MM.1S (cell line): Measurements from ENCODE around the gene SFXN5.

Source experiments
- DNase-seq: peaks from one replicate; pipeline ENCODE4 v3.0.0-alpha.2; 2015
- H2AFZ ChIP-seq: fragments of 300-600 bp; sonication (generic); 2 replicates; pipeline ENCODE4 v1.6.0; 2016; ENCODE audit warnings: antibody characterized with exemption, low read length
- H3F3A ChIP-seq: fragments of 300-600 bp; sonication (generic); 2 replicates; pipeline ENCODE4 v1.6.1; 2016; ENCODE audit warnings: mild to moderate bottlenecking, antibody characterized with exemption, low read length, moderate library complexity, mixed read lengths; ENCODE audit not compliant: insufficient read depth
- H3K27ac ChIP-seq: fragments of 300-600 bp; sonication (generic); 2 replicates; pipeline ENCODE4 v1.5.1; 2016; ENCODE audit warnings: mild to moderate bottlenecking, low read length
- H3K27me3 ChIP-seq: fragments of 300-600 bp; sonication (generic); replicated peaks from 2 replicates; pipeline ENCODE4 v1.6.0; 2016; ENCODE audit warnings: low read length; ENCODE audit not compliant: insufficient read depth
- H3K36me3 ChIP-seq: fragments of 300-600 bp; sonication (generic); replicated peaks from 2 replicates; pipeline ENCODE4 v1.6.1; 2016; ENCODE audit warnings: mild to moderate bottlenecking, low read length, mixed read lengths; ENCODE audit not compliant: insufficient read depth
- H3K4me1 ChIP-seq: fragments of 300-600 bp; sonication (generic); 2 replicates; pipeline ENCODE4 v1.6.1; 2016; ENCODE audit warnings: low read length, mixed read lengths
- H3K4me2 ChIP-seq: fragments of 300-600 bp; sonication (generic); 2 replicates; pipeline ENCODE4 v1.6.0; 2016; ENCODE audit warnings: low read depth, low read length
- H3K4me3 ChIP-seq: fragments of 300-600 bp; sonication (generic); 2 replicates; pipeline ENCODE4 v1.5.1; 2016; ENCODE audit warnings: low read length, mixed read lengths
- H3K79me2 ChIP-seq: fragments of 300-600 bp; sonication (generic); 2 replicates; pipeline ENCODE4 v1.6.1; 2016; ENCODE audit warnings: mixed run types, low read length, mixed read lengths
- H3K9ac ChIP-seq: fragments of 300-600 bp; sonication (generic); 2 replicates; pipeline ENCODE4 v1.6.1; 2016; ENCODE audit warnings: low read length, mixed read lengths
- H3K9me2 ChIP-seq: fragments of 300-600 bp; sonication (generic); replicated peaks from 2 replicates; pipeline ENCODE4 v1.6.1; 2016; ENCODE audit warnings: mild to moderate bottlenecking, low read length, mixed read lengths; ENCODE audit not compliant: insufficient read depth
- H3K9me3 ChIP-seq: fragments of 300-600 bp; sonication (generic); replicated peaks from 2 replicates; pipeline ENCODE4 v1.6.1; 2016; ENCODE audit warnings: mild to moderate bottlenecking, low read length, mixed read lengths; ENCODE audit not compliant: insufficient read depth
- H4K20me1 ChIP-seq: fragments of 300-600 bp; sonication (generic); 2 replicates; pipeline ENCODE4 v1.6.1; 2016; ENCODE audit warnings: mild to moderate bottlenecking, low read length, moderate library complexity, mixed read lengths; ENCODE audit not compliant: insufficient read depth
- CTCF ChIP-seq: fragments of 300-600 bp; sonication (generic); IDR thresholded peaks from 2 replicates; pipeline ENCODE4 v1.5.1; 2016; ENCODE audit warnings: antibody characterized with exemption, low read length, mixed read lengths
- EZH2 ChIP-seq: fragments of 300-600 bp; sonication (generic); optimal IDR thresholded peaks from 2 replicates; pipeline ENCODE3; 2017; ENCODE audit warnings: low read depth, mild to moderate bottlenecking, antibody characterized with exemption, low read length, mixed read lengths
- EZH2phosphoT487 ChIP-seq: fragments of 300-600 bp; sonication (generic); IDR thresholded peaks from 2 replicates; pipeline ENCODE4 v1.6.1; 2018; ENCODE audit warnings: antibody characterized with exemption, low read length

The SFXN5 gene

DNA sequence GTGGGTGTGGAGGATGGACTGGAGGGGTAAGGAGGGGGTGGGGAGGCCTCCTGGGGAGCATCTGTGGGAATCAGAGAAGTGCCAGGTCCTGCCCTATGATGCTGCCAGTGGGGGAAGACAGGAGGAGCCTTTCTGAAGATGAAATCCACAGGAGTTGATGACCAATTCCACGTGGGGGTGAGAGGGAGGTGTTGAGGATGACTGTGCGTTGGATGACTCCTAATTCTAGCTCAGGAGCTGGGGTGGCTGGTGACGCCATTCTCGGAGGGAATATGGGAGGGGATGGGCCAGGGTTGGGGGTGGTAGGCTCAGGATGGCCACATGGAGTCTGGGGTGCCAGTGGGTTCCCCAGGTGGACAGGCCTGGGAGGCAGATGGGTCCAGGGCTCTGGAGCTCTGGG, 121.9 kb downstream of the SFXN5 start:
- DNase-seq, result no peak

GRCh38 chr2:72949045-72949444, 122.5 kb downstream of the SFXN5 start:
- no peak overlapping the region for H3K27ac ChIP-seq
- no peak overlapping the region for H3K9ac ChIP-seq
- H3K27me3 ChIP-seq, result no peaks in the 10 kb centered on the region
- no peak for TF ChIP-seq CTCF
- TF ChIP-seq EZH2phosphoT487, result no peak
- TF ChIP-seq EZH2, result no peak
- no peaks in the 10 kb centered on the region for H3K9me2 ChIP-seq
- H3K36me3 ChIP-seq, result no peaks in the 10 kb centered on the region
- no peak overlapping the region for H2AFZ ChIP-seq
- no peaks in the 10 kb centered on the region for H3F3A ChIP-seq
- H3K4me1 ChIP-seq, result no peaks in the 10 kb centered on the region
- H3K4me2 ChIP-seq, result no peak overlapping the region
- no peak for DNase-seq
- no peaks in the 10 kb centered on the region for H4K20me1 ChIP-seq
- no peak overlapping the region for H3K4me3 ChIP-seq
- H3K79me2 ChIP-seq, result no peaks in the 10 kb centered on the region
- no peaks in the 10 kb centered on the region for H3K9me3 ChIP-seq

More for the DNA sequence above, 121.9 kb downstream of the SFXN5 start:
- no peak overlapping the region for H3K27ac ChIP-seq
- no peaks in the 10 kb centered on the region for H3K9me3 ChIP-seq
- TF ChIP-seq EZH2 (no peak), CTCF (no peak), EZH2phosphoT487 (no peak)
- H3K4me3 ChIP-seq, result no peak overlapping the region
- H3K27me3 ChIP-seq, result no peaks in the 10 kb centered on the region
- H3K79me2 ChIP-seq, result no peaks in the 10 kb centered on the region
- no peaks in the 10 kb centered on the region for H3F3A ChIP-seq
- no peak overlapping the region for H3K4me2 ChIP-seq
- no peak overlapping the region for H2AFZ ChIP-seq
- no peaks in the 10 kb centered on the region for H3K9me2 ChIP-seq
- H4K20me1 ChIP-seq, result no peaks in the 10 kb centered on the region
- H3K9ac ChIP-seq, result no peak overlapping the region
- H3K4me1 ChIP-seq, result no peaks in the 10 kb centered on the region
- no peaks in the 10 kb centered on the region for H3K36me3 ChIP-seq

GRCh38 chr2:72947952-72948830, 123.3 kb downstream of the SFXN5 start:
- Histone ChIP-seq H3K9ac (no peak overlapping the region), H3K9me3 (no peaks in the 10 kb centered on the region), H2AFZ (no peak overlapping the region), H3K79me2 (no peaks in the 10 kb centered on the region), H3K36me3 (no peaks in the 10 kb centered on the region), H3K4me1 (no peaks in the 10 kb centered on the region), H3K27me3 (no peaks in the 10 kb centered on the region), H3K4me2 (no peak overlapping the region), H3K9me2 (no peaks in the 10 kb centered on the region), H3K27ac (no peak overlapping the region), H4K20me1 (no peaks in the 10 kb centered on the region), H3F3A (no peaks in the 10 kb centered on the region), H3K4me3 (no peak overlapping the region)
- TF ChIP-seq EZH2 (no peak), EZH2phosphoT487 (no peak), CTCF (no peak)
- DNase-seq, result no peak
